Measurements from ENCODE around the gene SFRP5.

- TF ChIP-seq RARB (CRISPR knock-in tag; IDR thresholded peaks at IDR 0.05) (no peak), BACH2 (CRISPR knock-in tag; IDR thresholded peaks at IDR 0.05; ENCODE audit: borderline replicate concordance) (no peak)
These were observed 4.5 kb downstream of the SFRP5 start for GRCh38 chr10:97766996-97767924.
